Measurements from ENCODE around the gene ARMC3.

DNA sequence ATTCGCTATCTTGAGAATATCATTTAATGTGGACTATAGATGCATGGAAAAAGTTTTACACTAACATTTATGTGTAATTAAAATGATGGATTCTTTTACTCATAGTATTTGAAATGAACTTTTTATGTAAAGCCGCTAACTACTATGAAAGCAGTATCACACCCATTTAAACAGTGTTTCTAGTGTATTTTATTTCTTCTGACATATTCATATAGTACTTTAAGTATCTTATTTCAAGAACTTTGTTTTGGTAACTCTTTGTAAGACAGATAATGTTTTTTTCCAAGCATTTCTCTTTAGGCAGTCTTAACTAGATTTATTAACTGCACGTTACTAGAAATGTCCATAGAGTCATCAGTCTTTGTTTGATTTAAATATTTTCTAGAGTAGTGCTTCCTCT is 12.5 kb upstream of the ARMC3 start:
- TF ChIP-seq CTCF (IDR thresholded peaks at IDR 0.05; ENCODE audit: insufficient read depth, low read length) (no peak), POLR2AphosphoS5 (IDR thresholded peaks at IDR 0.05; ENCODE audit: low read depth) (no peak), GABPA (IDR thresholded peaks at IDR 0.05; ENCODE audit: low read depth) (no peak)

All from HL-60 (cell line).